A549 (cell line): ENCODE measurements around the gene ALX1. TPM values are rescaled to one million over a fixed set of nuclear protein-coding genes. Genes with fewer than 3 reads are reported as not detected.

Experiments used
- ATAC-seq, 2 experiments: fragments of 200-7000 bp in 1 of 2; fragments of >200 bp in 1 of 2; cut with Nextera tagmentation in 1 of 2; cut with Tn5 transposase in 1 of 2; 3 replicates each; pipeline versions ENCODE4 v1.8.0 to v1.9.1; 2018 to 2020; ENCODE audit warnings: mild to moderate bottlenecking in 1 of 2, moderate library complexity in 1 of 2
- CTCF ChIA-PET: fragments of 300-600 bp; sonication (Branson Sonifier 250); formaldehyde crosslinking; extraction: SDS; loops from one replicate; lab custom pipeline; 2021; ENCODE audit warnings: antibody characterized with exemption, inconsistent platforms; lab: Yijun Ruan, JAX
- POLR2A ChIA-PET: fragments of 350-600 bp; formaldehyde crosslinking; extraction: SDS; loops from one replicate; lab custom pipeline; 2021; ENCODE audit warnings: antibody characterized with exemption, inconsistent platforms; lab: Yijun Ruan, JAX
- DNase-seq, 2 experiments: peaks; one replicate each; pipeline versions ENCODE4 v3.0.0 to v3.0.0-alpha.2; 2011 to 2016; ENCODE audit warnings: low read depth in 1 of 2, low spot score in 1 of 2
- FAIRE-seq: peaks from 2 replicates; lab custom pipeline; 2011; peaks lifted over from hg19 to GRCh38; lab: Jason Lieb, UNC
- H3K27ac ChIP-seq, 2 experiments: fragments of >200 bp; sonication (Bioruptor Twin); formaldehyde crosslinking; 3 replicates each; pipeline ENCODE4 v1.5.1; 2016 to 2017
- H3K4me1 ChIP-seq: fragments of >200 bp; sonication (Bioruptor Twin); formaldehyde crosslinking; 3 replicates; pipeline ENCODE4 v1.6.1; 2016
- H3K4me2 ChIP-seq: fragments of >200 bp; sonication (Bioruptor Twin); formaldehyde crosslinking; 3 replicates; pipeline ENCODE4 v1.6.1; 2016
- H3K4me3 ChIP-seq: fragments of >200 bp; sonication (Bioruptor Twin); formaldehyde crosslinking; 3 replicates; pipeline ENCODE4 v1.5.1; 2016
- H3K9me3 ChIP-seq: fragments of >200 bp; sonication (Bioruptor Twin); formaldehyde crosslinking; 3 replicates; pipeline ENCODE4 v1.6.1; 2016
- CBX2 ChIP-seq: fragments of 200-600 bp; sonication (generic); IDR thresholded peaks from 2 replicates; pipeline ENCODE4 v1.6.1; 2016; ENCODE audit warnings: low read depth, mild to moderate bottlenecking, borderline replicate concordance
- CBX8 ChIP-seq: fragments of 200-600 bp; sonication (generic); IDR thresholded peaks from 2 replicates; pipeline ENCODE4 v1.6.1; 2016
- E2F6 ChIP-seq: IDR thresholded peaks from 2 replicates; pipeline ENCODE4 v1.6.1; 2012; ENCODE audit warnings: low read depth, borderline replicate concordance
- EHMT2 ChIP-seq: fragments of 200-600 bp; sonication (generic); IDR thresholded peaks from 2 replicates; pipeline ENCODE4 v1.6.1; 2016; ENCODE audit warnings: antibody characterized with exemption, low read depth, mild to moderate bottlenecking, moderate library complexity
- ESRRA ChIP-seq: fragments of 150-350 bp; IDR thresholded peaks from 2 replicates; pipeline ENCODE4 v1.6.1; 2014; ENCODE audit warnings: mild to moderate bottlenecking, low read length, borderline replicate concordance
- HES2 ChIP-seq: fragments of >200 bp; sonication (Bioruptor Twin); formaldehyde crosslinking; IDR thresholded peaks from 2 replicates; pipeline ENCODE4 v1.6.1; 2016
- HEYL ChIP-seq: fragments of 250-450 bp; sonication (Bioruptor Pico); IDR thresholded peaks from 2 replicates; pipeline ENCODE4 v1.8.0; 2021; ENCODE audit warnings: mild to moderate bottlenecking, moderate library complexity
- HOXA7 ChIP-seq: fragments of 250-450 bp; sonication (Bioruptor Pico); IDR thresholded peaks from 2 replicates; pipeline ENCODE4 v1.5.0; 2020; ENCODE audit warnings: mild to moderate bottlenecking, moderate library complexity
- HOXB5 ChIP-seq: fragments of 250-450 bp; sonication (Bioruptor Pico); IDR thresholded peaks from 2 replicates; pipeline ENCODE4 v1.5.0; 2020; ENCODE audit warnings: mild to moderate bottlenecking, moderate library complexity
- JUNB ChIP-seq: fragments of >200 bp; sonication (Bioruptor Twin); formaldehyde crosslinking; IDR thresholded peaks from 2 replicates; pipeline ENCODE4 v1.6.1; 2016
- MAX ChIP-seq: IDR thresholded peaks from 2 replicates; pipeline ENCODE4 v1.6.1; 2012
- MYC ChIP-seq: IDR thresholded peaks from 2 replicates; pipeline ENCODE4 v1.6.1; 2012; ENCODE audit warnings: mild to moderate bottlenecking, inconsistent platforms, low read length, improper control_type of control experiment, borderline replicate concordance
- RCOR1 ChIP-seq: fragments of 150-350 bp; IDR thresholded peaks from 2 replicates; pipeline ENCODE4 v1.6.1; 2014; ENCODE audit warnings: antibody characterized with exemption, low read length, low read depth
- SREBF2 ChIP-seq: fragments of 450-650 bp; IDR thresholded peaks from 2 replicates; pipeline ENCODE4 v1.6.1; 2014; ENCODE audit warnings: mild to moderate bottlenecking, moderate library complexity
- TP53 ChIP-seq: fragments of 250-450 bp; sonication (Bioruptor Pico); IDR thresholded peaks from 2 replicates; pipeline ENCODE4 v1.5.0; 2021; ENCODE audit warnings: mild to moderate bottlenecking, moderate library complexity
- ZC3H11A ChIP-seq: fragments of 450-650 bp; IDR thresholded peaks from 2 replicates; pipeline ENCODE4 v1.6.1; 2014; ENCODE audit warnings: antibody characterized with exemption, mild to moderate bottlenecking
- ZNF302 ChIP-seq: fragments of 250-450 bp; sonication (Bioruptor Pico); IDR thresholded peaks from 2 replicates; pipeline ENCODE4 v1.9.0; 2021; ENCODE audit warnings: inconsistent platforms, mild to moderate bottlenecking, moderate library complexity
- ZSCAN20 ChIP-seq: fragments of 250-450 bp; sonication (Bioruptor Pico); IDR thresholded peaks from 2 replicates; pipeline ENCODE4 v1.8.0; 2022; ENCODE audit warnings: mild to moderate bottlenecking, moderate library complexity
- WGBS: methylation state at CpG from one replicate; pipeline ENCODE4 v1.1.6; 2017; ENCODE audit errors: missing lambda C conversion rate; 5-methylcytosine and 5-hydroxymethylcytosine counted together
- polyA plus RNA-seq, 4 experiments: library from polyadenylated mRNA; depleted of rRNA in 3 of 4; stranded (reverse); fragments of >200 nt; fragmentation: RNase III in 1 of 4; extraction: RNeasy Plus Mini Kit Qiagen cat#74134 plus additional on column Dnase treatment in 1 of 4; gene quantifications; 2 replicates in 3 of 4; 3 replicates in 1 of 4; pipeline ENCODE4 v1.2.3, GENCODE V29; 2011 to 2017
- TF ChIP-seq, protein P1 (sequence below): fragments of 450-650 bp; IDR thresholded peaks from 2 replicates; pipeline ENCODE4 v1.6.1; 2014; ENCODE audit warnings: antibody characterized with exemption
- TF ChIP-seq, protein P2 (sequence below): fragments of 250-450 bp; sonication (Bioruptor Pico); IDR thresholded peaks from 2 replicates; pipeline ENCODE4 v1.5.0; 2020; ENCODE audit warnings: low read depth, mild to moderate bottlenecking, moderate library complexity

Gene ALX1
- polyA plus RNA-seq, 2 of the 4 experiments (the other 2 are of a cell fraction) = 6.4 to 7.1 TPM

DNA sequence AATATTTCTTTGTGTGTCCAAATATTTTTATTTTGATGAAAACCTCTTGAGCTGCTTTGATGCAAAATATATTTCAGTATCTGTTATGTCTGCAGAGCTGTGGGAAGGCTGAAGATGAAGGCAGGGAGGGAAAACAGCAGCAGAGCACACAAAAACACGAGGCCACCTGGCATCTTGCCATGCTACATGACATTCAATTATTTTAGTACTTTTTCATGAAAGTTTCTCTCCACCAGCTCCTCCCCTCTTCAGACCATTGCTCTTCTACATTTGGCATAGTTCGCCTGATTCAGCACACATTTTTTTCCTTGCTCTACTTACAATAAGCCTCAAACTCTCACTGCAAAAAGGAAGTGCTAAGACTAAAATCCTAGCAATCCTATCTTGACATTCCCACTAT, 4.6 kb upstream of the ALX1 start:
- ChIA-PET CTCF (no interaction called here), POLR2A (no interaction called here)
- Histone ChIP-seq H3K4me3 (no peak overlapping the region), H3K27ac (peak overlapping the region in 1 of 2 experiments; percentile 44; a peak in 2 of 6 replicates), H3K4me2 (0 out of 3 replicates have a peak overlapping the region, but pooled peaks have one; percentile 21), H3K4me1 (peaks cover 5% of the 10 kb centered on the region; the same call in 1 of the 3 replicates), H3K9me3 (no peaks in the 10 kb centered on the region)
- ATAC-seq = no peak
- peak; percentile 65; the same call in 1 of the 2 replicates for TF ChIP-seq E2F6
- TF ChIP-seq CBX8 = no peak
- TF ChIP-seq MYC = no peak
- no peak for TF ChIP-seq ZSCAN20 (CRISPR knock-in tag)
- peak; percentile 52; the same call in 1 of the 2 replicates for TF ChIP-seq MAX
- 24% methylated on average over 2 of the region's 2 CpGs for WGBS
- DNase-seq = peak in 1 of 2 experiments; percentile 38
- no peak for FAIRE-seq

GRCh38 chr12:85277191-85277590, 2.8 kb upstream of the ALX1 start:
- CTCF ChIA-PET = no interaction called here
- Histone ChIP-seq H3K4me3 (no peak overlapping the region), H3K9me3 (no peaks in the 10 kb centered on the region), H3K27ac (no peak overlapping the region), H3K4me2 (no peak overlapping the region), H3K4me1 (peaks cover 5% of the 10 kb centered on the region; the same call in 1 of the 3 replicates)
- TF ChIP-seq E2F6 (no peak), ESRRA (no peak), SREBF2 (no peak), HEYL (CRISPR knock-in tag) (no peak), RCOR1 (no peak), HOXB5 (CRISPR knock-in tag) (no peak), ZNF302 (CRISPR knock-in tag) (no peak), HES2 (no peak), ZSCAN20 (CRISPR knock-in tag) (no peak), JUNB (no peak), TP53 (CRISPR knock-in tag) (no peak)
- TF ChIP-seq, protein P1, sequence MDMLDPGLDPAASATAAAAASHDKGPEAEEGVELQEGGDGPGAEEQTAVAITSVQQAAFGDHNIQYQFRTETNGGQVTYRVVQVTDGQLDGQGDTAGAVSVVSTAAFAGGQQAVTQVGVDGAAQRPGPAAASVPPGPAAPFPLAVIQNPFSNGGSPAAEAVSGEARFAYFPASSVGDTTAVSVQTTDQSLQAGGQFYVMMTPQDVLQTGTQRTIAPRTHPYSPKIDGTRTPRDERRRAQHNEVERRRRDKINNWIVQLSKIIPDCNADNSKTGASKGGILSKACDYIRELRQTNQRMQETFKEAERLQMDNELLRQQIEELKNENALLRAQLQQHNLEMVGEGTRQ = no peak
- TF ChIP-seq, protein P2, sequence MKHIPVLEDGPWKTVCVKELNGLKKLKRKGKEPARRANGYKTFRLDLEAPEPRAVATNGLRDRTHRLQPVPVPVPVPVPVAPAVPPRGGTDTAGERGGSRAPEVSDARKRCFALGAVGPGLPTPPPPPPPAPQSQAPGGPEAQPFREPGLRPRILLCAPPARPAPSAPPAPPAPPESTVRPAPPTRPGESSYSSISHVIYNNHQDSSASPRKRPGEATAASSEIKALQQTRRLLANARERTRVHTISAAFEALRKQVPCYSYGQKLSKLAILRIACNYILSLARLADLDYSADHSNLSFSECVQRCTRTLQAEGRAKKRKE (CRISPR knock-in tag) = no peak
- FAIRE-seq (no peak), ATAC-seq (no peak), DNase-seq (no peak)
- POLR2A ChIA-PET = no interaction called here
- WGBS = 23% methylated on average over 3 of the region's 3 CpGs

DNA sequence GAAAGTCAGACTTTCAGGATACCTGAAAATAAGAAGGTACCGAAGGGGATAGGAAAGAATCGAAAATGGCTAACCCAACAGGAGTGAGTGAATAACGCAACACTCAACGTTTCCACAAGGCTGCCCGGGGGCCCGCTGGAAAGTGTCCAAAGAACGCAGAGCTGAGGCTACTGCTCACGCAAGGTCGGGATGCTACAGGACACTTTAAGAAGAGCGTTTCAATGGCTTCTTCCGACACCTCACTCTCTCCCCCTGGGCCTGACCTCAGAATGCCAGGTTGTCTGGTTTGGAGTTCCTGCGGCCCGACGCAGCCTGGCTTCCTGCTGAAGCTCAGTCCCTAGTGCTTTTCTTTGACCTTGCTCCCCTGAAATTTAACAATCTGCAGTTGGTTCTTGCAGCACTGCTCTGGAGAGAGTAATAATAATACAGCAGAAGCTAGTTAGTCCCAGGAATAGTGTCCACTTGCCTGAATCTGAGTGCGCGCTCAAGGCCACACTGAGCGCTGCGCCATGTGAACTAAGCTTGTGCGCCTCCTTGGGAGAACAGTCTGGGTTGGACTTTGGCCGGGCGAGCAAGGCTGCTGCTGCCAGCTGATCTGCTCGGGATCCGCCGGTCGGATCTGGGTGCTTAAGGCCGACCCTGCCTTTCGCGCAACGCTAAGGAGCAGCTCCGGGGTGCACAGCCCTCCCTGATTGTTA, 2.0 kb upstream of the ALX1 start:
- no peak overlapping the region for H3K27ac ChIP-seq

More for the DNA sequence above, 2.0 kb upstream of the ALX1 start:
- FAIRE-seq (no peak), ATAC-seq (no peak), DNase-seq (no peak)
- H3K9me3 ChIP-seq = no peaks in the 10 kb centered on the region
- peaks cover 5% of the 10 kb centered on the region; the same call in 1 of the 3 replicates for H3K4me1 ChIP-seq
- H3K4me2 ChIP-seq = no peak overlapping the region
- CTCF ChIA-PET = interaction anchor here (1.2 to 1.3 kb wide), 2 partner anchors 28 to 404 kb away, joined by 3 read pairs; no protein-coding TSS in a partner anchor
- no peak for TF ChIP-seq ESRRA
- no peak for TF ChIP-seq CBX2
- no peak for TF ChIP-seq HOXB5 (CRISPR knock-in tag)
- TF ChIP-seq ZC3H11A = no peak
- TF ChIP-seq HOXA7 (CRISPR knock-in tag) = no peak
- no peak for TF ChIP-seq EHMT2
- no peak for TF ChIP-seq ZSCAN20 (CRISPR knock-in tag)
- H3K4me3 ChIP-seq = no peak overlapping the region
- WGBS = 87% methylated on average over 30 of the region's 30 CpGs
- POLR2A ChIA-PET = no interaction called here
